Measurements from ENCODE around the gene SLC25A21.
"Not testable (repeated sequence)": the region's sequence is repeated elsewhere in the genome, so short reads cannot be mapped to it uniquely, and the experiment has no call there.

Gene SLC25A21

GRCh38 chr14:36820901-36821300, 351.5 kb downstream of the SLC25A21 start:
- no peak for DNase-seq (ENCODE audit: low spot score)

DNA sequence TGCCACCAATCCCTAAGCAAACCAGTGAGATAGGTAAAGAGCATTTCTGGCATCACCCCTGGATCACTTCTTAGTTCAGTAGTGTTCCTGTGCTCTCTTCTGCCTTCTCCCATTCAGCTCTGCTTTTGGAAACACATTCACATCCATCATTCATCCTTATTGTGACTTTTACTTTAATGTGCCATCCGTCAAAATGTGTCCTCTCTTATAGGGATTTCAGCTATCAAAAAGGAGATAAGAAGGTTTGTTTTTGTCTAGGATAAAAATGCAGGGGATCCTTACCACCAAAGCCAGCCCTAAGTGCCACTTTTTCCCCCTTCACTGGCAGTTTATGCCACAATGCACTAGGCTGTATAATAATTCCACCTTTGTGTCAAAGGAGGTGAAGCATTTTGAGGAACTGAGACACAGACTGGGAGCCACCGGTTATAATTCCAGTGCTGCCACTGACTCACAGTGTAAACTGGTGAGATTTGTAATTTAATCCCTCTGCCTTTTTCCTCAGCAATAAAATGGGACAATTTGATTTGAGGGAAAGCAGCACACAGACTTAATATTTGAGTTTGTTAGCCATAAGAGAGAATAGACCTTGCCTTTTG, 352.2 kb downstream of the SLC25A21 start:
- DNase-seq (ENCODE audit: low spot score): no peak

GRCh38 chr14:36818794-36819384, 353.5 kb downstream of the SLC25A21 start:
- DNase-seq (ENCODE audit: low spot score): no peak

DNA sequence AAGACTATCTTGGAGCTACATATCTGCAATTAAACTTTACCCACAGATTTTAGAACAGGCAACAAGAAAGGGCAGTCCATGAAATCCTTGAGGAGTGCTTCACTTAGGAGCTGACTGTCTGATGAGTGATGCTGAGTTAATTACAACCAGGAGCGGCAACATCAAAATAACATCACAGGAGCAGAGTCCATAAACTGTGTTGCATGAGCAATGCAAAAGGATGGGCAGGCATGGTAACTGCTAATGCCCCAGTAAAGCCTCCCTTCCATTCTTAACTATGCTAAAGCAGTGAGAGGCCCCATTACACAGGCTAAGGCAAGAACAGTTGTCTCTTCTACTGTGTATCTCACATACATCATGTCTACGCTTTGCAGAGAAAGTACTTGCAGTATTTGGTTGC, 354.2 kb downstream of the SLC25A21 start:
- no peak for DNase-seq (ENCODE audit: low spot score)

- no peak for DNase-seq (ENCODE audit: low spot score)
These were observed 355.1 kb downstream of the SLC25A21 start for GRCh38 chr14:36817071-36817930.

- no peak for DNase-seq (ENCODE audit: low spot score)
These were observed 355.9 kb downstream of the SLC25A21 start for GRCh38 chr14:36816481-36816880.

DNA sequence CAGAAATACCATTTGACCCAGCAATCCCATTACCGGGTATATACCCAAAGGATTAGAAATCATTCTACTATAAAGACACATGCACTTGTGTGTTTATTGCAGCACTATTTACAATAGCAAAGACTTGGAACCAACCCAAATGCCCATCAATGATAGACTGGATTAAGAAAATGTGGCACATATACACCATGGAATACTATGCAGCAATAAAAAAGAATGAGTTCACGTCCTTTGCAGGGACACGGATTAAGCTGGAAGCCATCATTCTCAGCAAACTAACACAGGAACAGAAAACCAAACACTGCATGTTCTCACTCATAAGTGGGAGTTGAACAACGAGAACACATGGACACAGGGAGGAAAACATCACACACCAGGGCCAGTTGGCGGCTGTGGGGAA, 357.6 kb downstream of the SLC25A21 start:
- DNase-seq (ENCODE audit: low spot score): not testable (repeated sequence)

DNA sequence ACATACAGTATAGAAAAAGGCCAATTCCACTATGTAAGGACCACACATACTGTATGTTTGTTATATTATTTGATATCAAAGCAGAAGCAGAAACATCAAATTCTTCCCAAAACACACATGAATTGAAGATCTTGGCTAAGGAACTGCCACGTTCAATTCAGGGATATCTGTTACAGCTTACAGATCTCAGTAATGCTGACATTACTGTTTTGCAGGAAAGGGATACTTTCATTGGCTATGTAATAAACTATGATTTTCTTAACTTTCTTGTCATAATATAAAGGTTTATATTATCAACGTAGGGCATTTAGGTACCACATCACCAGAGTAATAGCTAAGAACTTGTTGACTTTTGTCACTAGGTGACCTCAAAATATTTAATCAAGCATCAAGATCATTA, 362.2 kb downstream of the SLC25A21 start:
- no peak for DNase-seq (ENCODE audit: low spot score)

DNA sequence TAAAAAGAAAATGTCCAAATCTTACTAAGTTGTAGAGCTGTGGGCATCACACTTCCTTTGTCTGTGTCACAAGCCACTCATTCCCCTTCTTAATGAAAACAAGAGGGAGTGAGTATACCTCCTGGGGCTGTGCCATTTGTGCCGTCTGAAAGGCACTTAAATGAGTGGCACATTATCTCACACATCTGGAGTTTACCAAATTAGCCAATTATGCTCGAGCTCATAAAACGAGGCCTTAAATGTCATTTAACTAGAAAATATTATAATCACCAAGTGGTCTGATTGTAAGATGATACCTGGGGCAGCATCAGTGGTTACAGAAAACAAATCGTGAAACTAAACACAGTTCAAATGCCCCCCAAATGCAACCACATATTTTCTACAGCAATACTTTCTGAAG, 364.7 kb downstream of the SLC25A21 start:
- no peak for DNase-seq (ENCODE audit: low spot score)

DNA sequence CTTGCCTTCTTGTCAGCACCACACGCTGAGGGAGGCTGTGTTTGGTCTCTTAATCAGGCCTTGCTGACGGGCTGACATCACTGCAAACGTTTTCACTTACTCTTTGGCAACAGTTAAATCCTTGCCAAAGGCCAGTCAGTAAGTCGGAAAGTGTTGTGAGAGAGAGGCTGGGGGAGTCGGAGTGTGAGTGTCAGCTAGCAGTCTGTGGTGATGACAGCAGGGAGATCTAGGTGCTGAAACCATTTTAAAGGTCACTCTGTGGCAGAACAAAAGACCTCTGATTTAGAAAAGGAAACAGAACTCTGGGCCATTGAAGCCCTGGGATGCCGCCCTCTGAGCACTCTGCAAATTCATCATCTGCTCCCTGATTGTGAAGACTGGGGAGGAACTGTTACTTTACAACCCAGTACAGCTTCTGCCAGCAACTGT, 367.3 kb downstream of the SLC25A21 start:
- DNase-seq (ENCODE audit: low spot score): no peak

GRCh38 chr14:36797634-36798033, 374.8 kb downstream of the SLC25A21 start:
- no peak for DNase-seq (ENCODE audit: low spot score)

DNA sequence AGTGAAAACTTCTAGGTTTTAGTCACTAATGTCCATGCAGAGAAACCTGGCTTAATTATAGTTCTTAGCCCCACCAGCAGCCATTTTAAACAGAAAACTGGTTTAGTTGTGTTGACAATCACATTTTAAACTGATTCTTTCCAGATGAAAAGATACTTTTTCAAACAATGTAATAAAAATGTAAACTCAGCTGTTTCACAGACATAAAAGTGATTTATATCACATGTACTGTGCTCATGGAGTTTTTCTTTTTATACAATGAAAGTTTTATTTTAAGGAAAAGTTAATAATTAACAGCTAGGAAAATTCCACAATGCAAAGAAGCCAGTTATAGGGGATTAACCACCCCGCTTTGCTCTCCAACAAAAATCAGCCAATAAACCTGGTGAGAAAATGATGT, 381.0 kb downstream of the SLC25A21 start:
- no peak for DNase-seq (ENCODE audit: low spot score)

DNA sequence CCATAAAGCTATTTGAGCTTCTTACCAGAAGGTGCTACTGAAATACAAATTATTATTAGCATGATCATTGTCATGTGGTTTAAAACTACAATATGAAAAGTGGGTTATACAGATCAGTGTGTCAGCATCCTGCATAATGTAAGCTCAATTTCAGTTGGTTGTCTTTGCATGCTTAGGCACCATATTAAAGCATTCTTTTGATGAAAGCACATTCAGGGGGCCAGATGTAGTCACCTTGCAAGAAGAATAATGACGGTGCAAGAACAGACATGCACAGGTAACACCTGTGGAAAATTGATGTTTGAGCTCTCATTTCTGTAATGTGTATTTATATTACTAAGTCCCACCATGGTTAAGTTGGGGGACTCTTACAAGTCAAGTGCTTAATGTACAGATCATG, 386.9 kb downstream of the SLC25A21 start:
- no peak for DNase-seq (ENCODE audit: low spot score)

DNA sequence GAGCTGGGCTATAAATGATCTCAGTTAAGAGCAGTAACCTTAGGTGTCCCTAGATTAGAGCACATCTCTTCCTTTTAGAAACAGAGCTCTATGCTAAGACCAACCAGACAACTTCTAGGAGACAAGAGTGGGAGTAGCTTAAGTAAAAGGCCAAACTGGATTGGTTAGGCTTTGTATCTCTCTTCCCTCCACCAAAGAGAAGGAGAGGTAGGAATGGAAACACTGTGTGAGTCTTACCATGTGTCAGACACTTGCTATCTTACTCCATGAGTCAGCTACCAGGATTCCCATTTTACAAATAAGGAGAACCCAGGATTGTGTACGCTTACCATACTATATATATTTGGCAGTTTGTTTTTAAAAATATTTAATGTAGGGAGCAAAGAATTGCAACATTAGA, 387.9 kb downstream of the SLC25A21 start:
- no peak for DNase-seq (ENCODE audit: low spot score)

GRCh38 chr14:36781897-36782296, 390.5 kb downstream of the SLC25A21 start:
- no peak for DNase-seq (ENCODE audit: low spot score)

DNA sequence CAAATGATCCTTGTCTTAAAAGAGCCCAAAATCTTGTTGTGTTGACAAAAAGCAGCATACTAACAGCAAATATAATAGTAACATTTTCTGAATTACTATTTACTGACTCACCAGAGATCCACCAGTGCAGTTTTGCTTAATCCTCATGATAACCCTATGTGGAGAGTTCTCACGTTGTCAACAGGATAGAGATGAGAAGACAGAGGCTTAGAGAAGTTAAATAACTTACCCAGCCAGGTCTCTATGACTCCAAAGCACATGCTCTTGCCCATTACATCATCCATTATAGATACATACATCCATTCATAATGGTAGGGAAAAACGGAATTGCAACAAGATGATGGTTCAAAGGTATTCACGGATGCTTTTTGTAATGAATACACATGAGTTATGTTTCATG, 398.8 kb downstream of the SLC25A21 start:
- DNase-seq (ENCODE audit: low spot score): no peak

DNA sequence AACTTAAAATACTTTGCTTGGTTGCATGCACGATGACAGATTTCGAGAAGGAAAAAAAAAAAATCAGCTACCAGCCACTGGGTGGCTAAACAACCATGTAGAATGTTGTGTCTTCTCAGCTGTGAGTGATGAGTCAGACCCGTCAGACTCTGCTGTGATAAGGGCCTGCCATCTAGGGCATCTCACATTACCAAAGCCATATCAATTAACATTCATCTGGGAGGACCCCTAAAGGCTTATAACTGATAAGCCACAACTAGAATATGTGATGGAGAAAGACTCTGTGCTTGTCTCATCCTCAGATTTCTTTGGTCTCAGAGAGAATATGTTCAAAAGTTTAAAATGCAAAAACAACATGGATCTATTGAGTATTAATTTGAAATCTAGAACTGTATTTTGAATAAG, 399.3 kb downstream of the SLC25A21 start:
- DNase-seq (ENCODE audit: low spot score): no peak

DNA sequence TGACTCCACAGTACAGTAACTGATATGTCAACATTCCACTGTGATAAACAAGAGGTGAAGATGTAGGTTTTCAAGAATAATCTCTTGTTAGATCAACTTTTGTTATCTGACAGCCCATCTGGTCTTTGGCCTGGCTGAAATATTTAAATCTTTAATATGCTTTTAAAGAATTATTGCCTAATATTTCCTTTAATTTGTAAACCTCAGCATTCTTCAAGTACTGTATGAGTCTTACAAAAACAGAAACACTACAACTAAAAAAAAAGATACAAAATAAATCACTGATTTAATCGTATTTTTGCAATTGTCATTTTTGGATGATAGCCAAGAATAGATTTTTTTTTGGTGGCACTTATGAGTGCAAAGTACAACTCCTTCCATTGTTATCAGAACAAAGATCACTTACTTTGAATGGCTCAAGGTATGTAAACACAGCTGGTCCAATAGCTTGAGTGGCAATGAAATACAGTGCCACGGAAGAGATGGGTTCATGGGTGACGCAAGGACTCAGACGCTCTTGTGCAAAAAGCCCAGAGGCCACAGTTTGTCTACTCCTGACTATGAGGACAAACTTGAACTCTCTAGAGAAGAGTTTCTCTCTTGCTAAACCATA, 401.3 kb downstream of the SLC25A21 start:
- DNase-seq (ENCODE audit: low spot score): no peak

- no peak for DNase-seq (ENCODE audit: low spot score)
These were observed 403.6 kb downstream of the SLC25A21 start for GRCh38 chr14:36768638-36769337.

DNA sequence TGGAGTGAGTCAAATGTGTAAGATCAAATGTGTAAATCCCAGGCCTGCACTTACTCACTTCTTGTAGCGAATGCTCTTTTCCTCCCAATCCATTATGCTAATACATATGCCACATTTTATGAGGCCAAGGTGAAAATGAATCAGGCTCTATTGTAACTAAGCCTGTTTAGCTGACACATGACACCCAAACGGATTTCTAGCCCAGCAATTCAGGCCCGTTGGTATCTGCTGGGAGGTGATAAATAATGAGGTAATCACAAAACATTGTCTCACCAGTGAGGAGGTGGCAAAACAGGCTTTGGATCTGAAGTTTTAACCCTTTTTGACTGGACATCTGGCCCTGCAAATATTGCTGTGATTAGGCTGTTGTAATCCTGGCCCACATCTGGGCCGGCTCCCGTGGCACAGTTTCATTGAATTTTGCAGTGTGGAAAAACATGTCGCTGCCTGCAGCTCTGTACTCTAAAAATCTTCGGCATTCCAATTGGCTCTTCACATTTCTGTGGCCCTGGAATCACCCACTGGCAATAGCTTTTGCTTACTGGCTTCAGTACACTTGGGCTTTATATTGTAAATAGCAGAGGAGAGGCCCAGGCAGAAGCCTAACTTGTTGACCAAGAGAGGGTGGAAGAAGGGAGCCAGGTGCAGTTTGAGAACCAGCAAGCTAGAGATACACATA, 404.7 kb downstream of the SLC25A21 start:
- DNase-seq (ENCODE audit: low spot score): no peak

DNA sequence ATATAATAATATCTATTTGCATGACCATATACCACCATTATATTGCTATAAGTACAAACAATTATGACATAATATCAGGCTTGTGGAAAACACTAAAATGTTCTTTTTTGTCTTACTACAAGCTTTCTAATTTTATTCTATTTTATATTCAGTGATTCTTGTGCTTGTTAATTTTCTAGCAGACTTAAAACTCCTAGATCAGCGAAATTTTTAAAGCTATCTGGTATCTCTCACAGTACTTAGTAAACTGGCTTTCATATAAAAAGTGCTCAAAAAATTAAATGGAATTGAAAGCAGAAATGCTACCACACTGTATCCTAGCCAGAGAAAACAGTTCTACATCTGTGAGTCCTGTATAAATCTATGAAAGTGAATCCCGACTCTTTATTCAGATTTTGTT, 405.4 kb downstream of the SLC25A21 start:
- no peak for DNase-seq (ENCODE audit: low spot score)

Measured in HuH-7.5 (cell line).